Endothelial cell of umbilical vein (primary cell): ENCODE measurements around the gene CD164L2. TPM values are rescaled to one million over a fixed set of nuclear protein-coding genes. Genes with fewer than 3 reads are reported as not detected.

Experiments
- BruUV-seq: library from RNA; stranded (reverse); fragments of 400-500 nt; replicated peaks from 2 replicates; lab custom pipeline; 2021; lab: Mats Ljungman, UMichigan
- CTCF ChIA-PET: fragments of 300-600, 350-600 bp; sonication (Branson Sonifier 250); formaldehyde crosslinking; loops from one replicate; lab custom pipeline; 2021; ENCODE audit warnings: antibody characterized with exemption, inconsistent platforms; lab: Charles Lee
- POLR2A ChIA-PET: fragments of 300-600, 350-600 bp; sonication (Branson Sonifier 250); formaldehyde crosslinking; loops from one replicate; lab custom pipeline; 2021; ENCODE audit warnings: antibody characterized with exemption, inconsistent platforms; lab: Charles Lee
- DNase-seq: peaks from one replicate; pipeline ENCODE4 v3.0.0-alpha.2; 2011; ENCODE audit warnings: low read depth, low spot score
- FAIRE-seq: peaks from 2 replicates; lab custom pipeline; 2011; peaks lifted over from hg19 to GRCh38; lab: Jason Lieb, UNC
- H2AFZ ChIP-seq: 2 replicates; pipeline ENCODE4 v1.6.0; 2012; ENCODE audit warnings: low read depth, low read length, control low read depth, inconsistent platforms
- H3K27ac ChIP-seq: 2 replicates; pipeline ENCODE4 v1.5.1; 2011; ENCODE audit warnings: low read depth, mild to moderate bottlenecking, control low read depth, low read length, moderate library complexity; ENCODE audit not compliant: insufficient read depth
- H3K27me3 ChIP-seq, 2 experiments: 2 replicates each; pipeline versions ENCODE4 v1.6.0 to v1.6.1; 2011; ENCODE audit warnings: low read length in 2 of 2, mixed read lengths in 1 of 2; ENCODE audit not compliant: control insufficient read depth in 2 of 2, insufficient read depth in 2 of 2
- H3K36me3 ChIP-seq, 2 experiments: 2 replicates in 1 of 2; 3 replicates in 1 of 2; pipeline ENCODE4 v1.5.1; 2011; ENCODE audit warnings: low read length in 2 of 2, mild to moderate bottlenecking in 1 of 2, moderate library complexity in 1 of 2; ENCODE audit not compliant: control insufficient read depth in 2 of 2, insufficient read depth in 2 of 2; ENCODE audit errors: extremely low read depth in 1 of 2
- H3K4me1 ChIP-seq: 3 replicates; pipeline ENCODE4 v1.5.1; 2011; ENCODE audit warnings: mild to moderate bottlenecking, low read length; ENCODE audit not compliant: control insufficient read depth, insufficient read depth; ENCODE audit errors: extremely low read depth
- H3K4me2 ChIP-seq: 2 replicates; pipeline ENCODE4 v1.6.1; 2011; ENCODE audit warnings: low read length, control low read depth, mixed read lengths; ENCODE audit not compliant: insufficient read depth
- H3K4me3 ChIP-seq, 3 experiments: fragments of 200-600 bp in 1 of 3; sonication (generic), shearing (Covaris generic) in 1 of 3; replicated peaks in 1 of 3; 2 replicates each; pipeline ENCODE4 v1.5.1; 2011 to 2016; ENCODE audit warnings: control low read depth in 3 of 3, low read length in 3 of 3, mild to moderate bottlenecking in 2 of 3, inconsistent platforms in 1 of 3, low read depth in 1 of 3, moderate library complexity in 1 of 3; ENCODE audit not compliant: insufficient read depth in 1 of 3
- H3K79me2 ChIP-seq: 2 replicates; pipeline ENCODE4 v1.6.0; 2012; ENCODE audit warnings: low read length, inconsistent platforms; ENCODE audit not compliant: control insufficient read depth, insufficient read depth
- H3K9ac ChIP-seq: replicated peaks from 2 replicates; pipeline ENCODE3; 2011; ENCODE audit warnings: low read length, control low read depth; ENCODE audit not compliant: insufficient read depth; ENCODE audit errors: extremely low read depth
- H3K9me1 ChIP-seq: replicated peaks from 3 replicates; pipeline ENCODE4 v1.6.0; 2011; ENCODE audit warnings: mild to moderate bottlenecking, low read length; ENCODE audit not compliant: control insufficient read depth, insufficient read depth; ENCODE audit errors: extremely low read depth
- H3K9me3 ChIP-seq: replicated peaks from 2 replicates; pipeline ENCODE4 v1.5.1; 2012; ENCODE audit warnings: low read length, inconsistent platforms; ENCODE audit not compliant: control insufficient read depth, insufficient read depth
- H4K20me1 ChIP-seq: replicated peaks from 2 replicates; pipeline ENCODE3; 2011; ENCODE audit warnings: mild to moderate bottlenecking, low read length; ENCODE audit not compliant: control insufficient read depth, insufficient read depth; ENCODE audit errors: extremely low read depth
- EZH2 ChIP-seq: IDR thresholded peaks from 2 replicates; pipeline ENCODE4 v1.6.1; 2012; ENCODE audit warnings: borderline replicate concordance, low read depth, mild to moderate bottlenecking, moderate library complexity, low read length, inconsistent platforms; ENCODE audit not compliant: severe bottlenecking
- FOS ChIP-seq: IDR thresholded peaks from 2 replicates; pipeline ENCODE4 v1.6.1; 2011; ENCODE audit warnings: mild to moderate bottlenecking, low read length, moderate library complexity, borderline replicate concordance; ENCODE audit not compliant: insufficient read depth
- GATA2 ChIP-seq: IDR thresholded peaks from 2 replicates; pipeline ENCODE4 v1.7.0; 2011; ENCODE audit warnings: low read depth, mild to moderate bottlenecking, moderate library complexity, mixed read lengths, low read length; ENCODE audit not compliant: insufficient read length, insufficient read depth
- JUN ChIP-seq: IDR thresholded peaks from 2 replicates; pipeline ENCODE4 v1.6.1; 2011; ENCODE audit warnings: borderline replicate concordance, low read depth; ENCODE audit not compliant: insufficient read length, insufficient read depth
- MYC ChIP-seq: IDR thresholded peaks from one replicate; pipeline ENCODE4 v1.6.1; 2011; ENCODE audit warnings: mild to moderate bottlenecking, low read depth, low read length
- POLR2A ChIP-seq: IDR thresholded peaks from 2 replicates; pipeline ENCODE4 v1.6.1; 2012; ENCODE audit warnings: low read depth, mild to moderate bottlenecking, control low read depth, low read length
- POLR2AphosphoS5 ChIP-seq: IDR thresholded peaks from 2 replicates; pipeline ENCODE4 v1.6.1; 2012; ENCODE audit warnings: low read depth, mild to moderate bottlenecking, control low read depth, low read length, moderate library complexity; ENCODE audit not compliant: insufficient read depth
- dilution Hi-C: fragments of 300-500 bp; cut with MboI; formaldehyde crosslinking; loops from one replicate; pipeline ENCODE4 v1.15.0; 2019; ENCODE audit warnings: low sequenced_read_pairs; ENCODE audit not compliant: extremely low pct_ligation_motif_present
- intact Hi-C: fragments of 100-400 bp; cut with micrococcal nuclease; formaldehyde crosslinking; loops from one replicate; pipeline ENCODE4 v1.10.0; 2022
- polyA plus RNA-seq, 4 experiments: library from polyadenylated mRNA; depleted of rRNA in 3 of 4; stranded (reverse) in 3 of 4; unstranded in 1 of 4; fragments of >200 nt; gene quantifications; 2 replicates each; pipeline versions ENCODE4 v1.2.1 to v1.2.3, GENCODE V29; 2011 to 2012; ENCODE audit warnings: missing spikeins in 1 of 4
- total RNA-seq: library from RNA; stranded (reverse); gene quantifications from 2 replicates; pipeline ENCODE4 v1.2.3, GENCODE V29; 2021
- TF ChIP-seq, protein P1 (sequence below): IDR thresholded peaks from 2 replicates; pipeline ENCODE4 v1.6.1; 2011; ENCODE audit not compliant: insufficient read depth, insufficient read length
- TF ChIP-seq, protein P2 (sequence below), 2 donors: IDR thresholded peaks; 1 replicate in 1 of 2; 2 replicates in 1 of 2; pipeline ENCODE4 v1.5.1; 2011; ENCODE audit warnings: low read length in 2 of 2, mild to moderate bottlenecking in 2 of 2, moderate library complexity in 2 of 2, control low read depth in 1 of 2, inconsistent platforms in 1 of 2, low read depth in 1 of 2; ENCODE audit not compliant: insufficient read depth in 1 of 2; ENCODE audit errors: extremely low read depth in 1 of 2

CD164L2 gene
- total and polyA plus RNA-seq, 2 donors (not counting 3 experiments of a cell fraction or from before 2014, with no cell fraction given): not detected

DNA sequence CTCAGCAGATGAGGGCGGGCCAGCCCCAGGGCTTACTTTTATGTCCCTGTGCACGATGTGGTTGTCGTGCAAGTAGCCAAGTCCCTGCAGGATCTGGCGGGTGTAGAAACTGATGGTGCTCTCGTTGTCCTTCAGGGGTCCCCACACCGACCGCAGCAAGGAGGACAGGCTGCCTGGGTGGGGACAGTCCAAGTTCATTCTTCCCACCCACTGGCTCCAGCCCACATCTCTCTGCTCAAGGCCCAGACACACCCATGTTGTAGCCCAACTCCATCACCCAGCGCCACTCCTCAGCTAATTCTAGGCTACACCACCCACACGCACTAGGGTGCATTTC is 23.3 kb downstream of the CD164L2 start:
- H3K9me3 ChIP-seq: no peaks in the 10 kb centered on the region
- H3K27me3 ChIP-seq: no peaks in the 10 kb centered on the region
- ChIA-PET POLR2A (no interaction called here), CTCF (interaction anchor here (2.5 to 4.8 kb wide), 3 partner anchors 14 to 36 kb away, joined by 11 to 45 read pairs (median 22); no protein-coding TSS in a partner anchor)
- no peak overlapping the region for H3K4me3 ChIP-seq
- no peaks in the 10 kb centered on the region for H4K20me1 ChIP-seq
- no peak overlapping the region for H3K4me2 ChIP-seq
- no peak for TF ChIP-seq POLR2A
- H2AFZ ChIP-seq: no peak overlapping the region
- H3K4me1 ChIP-seq: peaks cover under 1% of the 10 kb centered on the region
- dilution Hi-C loops: no loop called here
- H3K9me1 ChIP-seq: no peaks in the 10 kb centered on the region
- BruUV-seq: no TSS peak
- intact Hi-C loops: no loop called here
- H3K36me3 ChIP-seq: peaks cover 0 to 4% of the 10 kb centered on the region in 2 experiments
- no peak overlapping the region for H3K27ac ChIP-seq
- no peak overlapping the region for H3K9ac ChIP-seq
- no peaks in the 10 kb centered on the region for H3K79me2 ChIP-seq
- DNase-seq (no peak), FAIRE-seq (no peak)

DNA sequence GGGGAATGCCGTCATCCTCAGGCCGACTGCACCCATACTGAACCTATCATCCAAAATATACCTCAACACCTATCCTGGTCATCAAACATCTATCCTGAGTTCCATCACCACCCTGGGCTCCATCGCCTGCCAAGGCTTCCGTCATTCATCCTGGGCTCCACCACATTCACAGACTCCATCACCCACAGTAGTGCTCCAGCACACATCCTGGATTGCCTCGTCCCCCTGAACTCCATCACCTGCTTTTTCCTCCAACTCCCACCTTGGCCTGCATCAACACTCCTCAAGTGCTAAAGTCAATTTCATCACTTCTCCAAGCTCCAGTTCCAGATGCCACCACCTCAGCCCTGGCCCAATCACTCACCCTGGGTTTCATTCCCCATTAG is 24.2 kb downstream of the CD164L2 start:
- H3K4me3 ChIP-seq: no peak overlapping the region
- ChIA-PET POLR2A (interaction anchor here (0.6 kb wide), 1 partner anchor 356 kb away, joined by 4 read pairs; no protein-coding TSS in a partner anchor), CTCF (interaction anchor here (0.6 to 5.5 kb wide), 13 partner anchors 7 to 247 kb away, joined by 3 to 54 read pairs (median 10); partner anchors contain the start of genes GPR3 and MAP3K6)
- no peak overlapping the region for H3K4me2 ChIP-seq
- no peak overlapping the region for H3K27ac ChIP-seq
- no TSS peak for BruUV-seq
- H2AFZ ChIP-seq: no peak overlapping the region
- TF ChIP-seq JUN (no peak), GATA2 (no peak), EZH2 (no peak), MYC (no peak), POLR2AphosphoS5 (no peak), POLR2A (no peak), FOS (no peak)
- TF ChIP-seq, protein P1, sequence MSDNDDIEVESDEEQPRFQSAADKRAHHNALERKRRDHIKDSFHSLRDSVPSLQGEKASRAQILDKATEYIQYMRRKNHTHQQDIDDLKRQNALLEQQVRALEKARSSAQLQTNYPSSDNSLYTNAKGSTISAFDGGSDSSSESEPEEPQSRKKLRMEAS: no peak
- TF ChIP-seq, protein P2, sequence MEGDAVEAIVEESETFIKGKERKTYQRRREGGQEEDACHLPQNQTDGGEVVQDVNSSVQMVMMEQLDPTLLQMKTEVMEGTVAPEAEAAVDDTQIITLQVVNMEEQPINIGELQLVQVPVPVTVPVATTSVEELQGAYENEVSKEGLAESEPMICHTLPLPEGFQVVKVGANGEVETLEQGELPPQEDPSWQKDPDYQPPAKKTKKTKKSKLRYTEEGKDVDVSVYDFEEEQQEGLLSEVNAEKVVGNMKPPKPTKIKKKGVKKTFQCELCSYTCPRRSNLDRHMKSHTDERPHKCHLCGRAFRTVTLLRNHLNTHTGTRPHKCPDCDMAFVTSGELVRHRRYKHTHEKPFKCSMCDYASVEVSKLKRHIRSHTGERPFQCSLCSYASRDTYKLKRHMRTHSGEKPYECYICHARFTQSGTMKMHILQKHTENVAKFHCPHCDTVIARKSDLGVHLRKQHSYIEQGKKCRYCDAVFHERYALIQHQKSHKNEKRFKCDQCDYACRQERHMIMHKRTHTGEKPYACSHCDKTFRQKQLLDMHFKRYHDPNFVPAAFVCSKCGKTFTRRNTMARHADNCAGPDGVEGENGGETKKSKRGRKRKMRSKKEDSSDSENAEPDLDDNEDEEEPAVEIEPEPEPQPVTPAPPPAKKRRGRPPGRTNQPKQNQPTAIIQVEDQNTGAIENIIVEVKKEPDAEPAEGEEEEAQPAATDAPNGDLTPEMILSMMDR (IDR thresholded peaks at IDR 0.05; ENCODE audit: extremely low read depth in 1 of 2, insufficient read depth in 1 of 2, low read depth in 1 of 2, low read length in 2 of 2): no peak
- dilution Hi-C loops (no loop called here), intact Hi-C loops (no loop called here)
- no peaks in the 10 kb centered on the region for H4K20me1 ChIP-seq
- H3K27me3 ChIP-seq: no peaks in the 10 kb centered on the region
- H3K9me3 ChIP-seq: no peaks in the 10 kb centered on the region
- no peak overlapping the region for H3K9ac ChIP-seq
- H3K9me1 ChIP-seq: no peaks in the 10 kb centered on the region
- DNase-seq: no peak
- no peak for FAIRE-seq
- peaks cover 0 to 4% of the 10 kb centered on the region in 2 experiments for H3K36me3 ChIP-seq
- no peaks in the 10 kb centered on the region for H3K4me1 ChIP-seq
- no peaks in the 10 kb centered on the region for H3K79me2 ChIP-seq
